A172 (cell line): ENCODE measurements around the gene PPP1R12C. TPM values are rescaled to one million over a fixed set of nuclear protein-coding genes. Genes with fewer than 3 reads are reported as not detected.

Experiments used
- DNase-seq: peaks from one replicate; pipeline ENCODE4 v3.0.0-alpha.2; 2015; ENCODE audit warnings: low spot score
- total RNA-seq: library from RNA; depleted of rRNA; stranded (reverse); fragments of >200 nt; shearing (Covaris generic); gene quantifications from 2 replicates; pipeline ENCODE4 v1.2.3, GENCODE V29; 2014

PPP1R12C gene
- total RNA-seq, 1 experiment from 2014 or later, result 85.7 TPM

- DNase-seq, result no peak
Measured at GRCh38 chr19:55091126-55091910, 26.1 kb downstream of the PPP1R12C start.

DNA sequence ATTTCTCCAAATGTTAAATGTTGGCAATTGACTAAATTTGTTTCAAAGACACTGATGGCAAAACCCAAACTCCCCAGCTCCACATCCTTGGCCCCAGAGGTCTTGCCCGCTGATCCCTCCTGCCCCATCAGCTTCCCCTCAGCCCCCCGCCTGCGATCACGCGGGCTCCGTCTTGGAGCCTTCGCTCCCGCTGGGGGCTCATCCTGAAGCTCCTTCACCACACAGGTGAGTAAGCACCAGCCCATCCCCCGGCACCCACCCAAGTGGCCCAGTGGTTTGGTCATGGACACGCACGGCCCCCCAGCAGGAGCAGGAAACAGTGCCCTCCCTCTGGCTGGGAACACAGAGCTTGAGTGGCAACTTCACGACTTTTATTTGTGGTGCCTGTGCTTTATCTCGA is 26.9 kb downstream of the PPP1R12C start:
- DNase-seq, result no peak

DNA sequence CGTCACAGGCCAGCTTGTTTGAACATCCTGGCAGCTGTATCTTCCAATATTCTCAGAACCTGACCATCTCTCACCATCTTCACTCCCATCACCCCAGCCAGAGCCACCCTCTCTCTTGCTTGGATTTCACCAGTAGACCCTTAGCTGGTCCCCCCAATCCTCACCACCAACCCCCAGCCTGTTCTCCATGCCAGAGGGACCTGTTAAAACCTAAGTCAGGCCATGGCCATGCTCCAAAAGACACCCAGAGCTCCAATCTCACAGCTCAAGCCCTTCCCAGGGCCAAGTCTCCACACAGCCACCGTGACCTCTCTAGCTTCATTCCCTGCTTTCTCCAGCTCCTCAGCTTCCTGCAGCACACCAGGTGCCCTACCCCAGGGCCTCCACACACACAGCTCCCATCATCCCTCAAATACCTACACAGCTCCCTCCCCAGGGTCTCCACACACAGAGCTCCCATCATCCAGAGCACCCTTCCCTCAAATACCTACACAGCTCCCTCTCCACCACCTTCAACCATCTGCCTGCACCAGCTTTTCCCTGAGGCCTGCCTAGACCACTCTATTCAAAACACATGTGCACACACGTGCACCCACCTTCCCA is 28.0 kb downstream of the PPP1R12C start:
- no peak for DNase-seq

DNA sequence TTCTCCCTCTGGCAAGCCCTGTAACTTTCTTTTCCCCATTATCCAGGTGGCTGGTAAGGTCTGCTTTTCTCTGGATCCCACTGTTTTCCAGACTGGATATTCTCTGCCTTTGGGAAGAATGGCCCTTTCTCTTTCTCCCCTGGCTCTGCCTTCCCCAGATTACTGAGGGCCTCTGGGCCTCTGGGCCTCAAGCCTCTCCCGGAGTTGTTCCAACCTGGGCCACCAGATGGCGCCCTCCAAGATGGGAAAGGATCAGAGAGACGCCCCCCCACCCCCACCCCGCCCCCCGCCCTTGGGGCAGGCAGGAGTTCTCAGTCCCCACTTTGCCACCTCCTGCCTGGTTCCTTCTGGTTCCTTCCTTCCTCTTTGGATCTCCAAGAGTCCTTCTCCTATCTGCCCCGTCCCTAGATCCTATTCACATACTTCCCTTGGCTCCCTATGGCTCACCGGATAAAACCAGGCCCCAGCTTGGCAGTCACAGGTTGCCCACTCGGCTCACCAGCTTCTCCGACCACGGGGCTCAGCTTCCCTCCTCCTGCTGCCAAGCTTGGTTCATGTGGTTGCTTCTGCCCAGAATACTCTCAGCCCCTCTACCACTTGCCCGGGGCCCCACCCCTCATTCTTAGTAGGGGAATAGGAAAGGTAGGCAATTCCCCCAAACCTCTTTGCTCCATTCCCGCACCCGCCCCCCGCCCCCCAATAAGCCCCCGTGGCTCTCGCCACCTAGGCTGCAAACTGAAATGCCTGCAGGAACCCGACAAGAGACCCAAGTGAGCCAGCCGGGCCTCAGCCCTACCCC is 28.7 kb downstream of the PPP1R12C start:
- DNase-seq, result peak; percentile 70

DNA sequence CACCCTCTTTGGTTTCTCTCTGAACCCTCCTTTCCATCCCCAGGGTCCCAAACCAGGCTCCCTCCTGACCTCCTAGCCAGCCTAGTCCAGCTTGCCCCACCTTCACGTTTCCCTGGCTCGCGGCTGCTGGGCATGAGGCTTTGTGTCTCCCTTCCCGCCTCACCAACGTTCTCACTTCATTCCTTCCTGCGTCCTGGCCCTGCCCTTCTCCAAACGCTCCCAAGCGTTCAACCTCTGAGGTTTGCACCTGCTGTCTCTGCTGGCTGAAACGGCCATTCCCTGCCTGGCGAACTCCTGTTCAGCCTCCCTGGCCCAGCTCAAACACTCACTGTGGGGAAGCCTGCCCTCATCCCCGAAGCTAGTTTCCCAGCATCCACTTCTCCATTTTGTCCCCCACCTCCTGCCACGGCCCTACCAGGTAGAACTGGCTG is 29.4 kb downstream of the PPP1R12C start:
- no peak for DNase-seq

DNA sequence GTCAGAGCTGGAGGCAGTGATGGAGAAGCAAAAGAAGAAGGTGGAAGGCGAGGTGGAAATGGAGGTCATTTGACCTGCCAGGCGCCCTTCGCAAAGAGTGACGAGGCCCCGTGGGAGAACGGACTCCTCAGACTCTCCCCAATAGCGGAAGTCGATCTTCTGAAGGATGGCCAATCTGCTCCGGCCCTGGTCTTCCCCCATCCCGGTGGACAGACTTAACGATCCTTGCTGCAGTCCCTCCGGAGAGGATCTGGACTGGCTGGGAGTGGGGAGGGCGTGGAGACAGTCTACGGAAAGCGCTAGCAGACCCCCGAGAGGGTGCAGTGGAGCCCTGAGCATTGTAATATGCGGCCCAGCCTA is 29.9 kb downstream of the PPP1R12C start:
- DNase-seq, result no peak

DNA sequence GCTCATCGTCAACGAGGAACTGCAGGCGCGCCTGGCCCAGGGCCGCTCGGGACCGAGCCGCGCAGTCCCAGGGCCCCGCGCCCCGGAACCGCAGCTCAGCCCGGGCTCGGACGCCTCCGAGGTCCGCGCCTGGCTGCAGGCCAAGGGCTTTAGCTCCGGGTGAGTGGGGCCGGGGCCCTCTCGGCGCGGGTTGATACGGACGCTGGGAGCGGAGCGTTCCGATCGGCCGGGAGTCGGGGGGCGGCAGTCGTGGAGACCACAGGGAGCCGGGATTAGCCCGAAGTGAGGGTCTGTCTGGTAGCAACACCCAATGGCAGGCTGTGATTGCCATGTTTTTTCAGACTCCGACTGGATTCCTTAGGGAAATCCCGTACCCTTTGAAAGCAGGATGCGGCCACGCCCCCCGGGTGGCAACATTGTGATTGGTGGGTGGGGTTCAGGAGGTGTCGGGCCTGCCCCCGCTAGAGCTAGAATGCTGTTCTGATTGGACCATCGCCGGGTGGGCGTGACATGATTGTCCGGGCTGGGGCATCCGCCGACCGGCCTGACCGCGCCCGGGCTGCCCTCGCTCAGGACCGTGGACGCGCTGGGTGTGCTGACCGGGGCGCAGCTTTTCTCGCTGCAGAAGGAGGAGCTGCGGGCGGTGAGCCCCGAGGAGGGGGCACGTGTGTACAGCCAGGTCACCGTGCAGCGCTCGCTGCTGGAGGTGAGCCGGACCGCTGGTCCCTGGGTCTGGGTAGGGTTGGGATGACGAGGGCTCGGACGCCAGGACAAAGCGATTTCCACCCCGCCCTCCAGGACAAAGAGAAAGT is 30.5 kb downstream of the PPP1R12C start:
- DNase-seq, result peak; percentile 93

DNA sequence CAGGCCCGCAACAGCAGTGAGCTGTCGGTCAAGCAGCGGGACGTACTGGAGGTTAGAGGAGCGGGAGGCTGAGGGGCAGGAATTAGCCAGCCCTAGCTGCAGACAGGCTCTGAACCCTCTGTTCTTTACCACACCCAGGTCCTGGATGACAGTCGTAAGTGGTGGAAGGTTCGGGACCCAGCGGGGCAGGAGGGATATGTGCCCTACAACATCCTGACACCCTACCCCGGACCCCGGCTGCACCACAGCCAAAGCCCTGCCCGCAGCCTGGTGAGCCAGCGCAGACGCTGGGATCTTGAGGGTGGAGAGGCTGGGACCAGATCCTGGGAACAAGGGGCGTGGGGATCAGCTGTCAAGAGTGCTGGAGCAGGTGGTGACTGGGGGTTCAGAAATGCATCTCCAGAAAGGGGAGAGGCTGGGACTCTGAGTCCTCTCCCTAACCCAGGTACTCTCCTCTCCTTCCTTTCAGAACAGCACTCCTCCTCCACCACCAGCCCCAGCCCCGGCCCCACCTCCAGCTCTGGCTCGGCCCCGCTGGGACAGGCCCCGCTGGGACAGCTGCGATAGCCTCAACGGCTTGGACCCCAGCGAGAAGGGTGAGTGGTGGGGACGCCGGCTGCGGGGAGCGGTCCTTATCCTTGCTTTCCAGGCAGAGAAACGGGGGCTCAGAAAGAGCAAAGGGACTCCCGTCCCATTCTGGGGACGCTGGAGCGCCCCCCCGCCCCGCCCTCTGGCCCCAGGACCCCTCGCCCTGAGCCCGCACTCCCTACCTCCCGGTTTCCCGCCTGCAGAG is 31.3 kb downstream of the PPP1R12C start:
- DNase-seq, result no peak

GRCh38 chr19:55084416-55084815 is 33.0 kb downstream of the PPP1R12C start:
- no peak for DNase-seq

DNA sequence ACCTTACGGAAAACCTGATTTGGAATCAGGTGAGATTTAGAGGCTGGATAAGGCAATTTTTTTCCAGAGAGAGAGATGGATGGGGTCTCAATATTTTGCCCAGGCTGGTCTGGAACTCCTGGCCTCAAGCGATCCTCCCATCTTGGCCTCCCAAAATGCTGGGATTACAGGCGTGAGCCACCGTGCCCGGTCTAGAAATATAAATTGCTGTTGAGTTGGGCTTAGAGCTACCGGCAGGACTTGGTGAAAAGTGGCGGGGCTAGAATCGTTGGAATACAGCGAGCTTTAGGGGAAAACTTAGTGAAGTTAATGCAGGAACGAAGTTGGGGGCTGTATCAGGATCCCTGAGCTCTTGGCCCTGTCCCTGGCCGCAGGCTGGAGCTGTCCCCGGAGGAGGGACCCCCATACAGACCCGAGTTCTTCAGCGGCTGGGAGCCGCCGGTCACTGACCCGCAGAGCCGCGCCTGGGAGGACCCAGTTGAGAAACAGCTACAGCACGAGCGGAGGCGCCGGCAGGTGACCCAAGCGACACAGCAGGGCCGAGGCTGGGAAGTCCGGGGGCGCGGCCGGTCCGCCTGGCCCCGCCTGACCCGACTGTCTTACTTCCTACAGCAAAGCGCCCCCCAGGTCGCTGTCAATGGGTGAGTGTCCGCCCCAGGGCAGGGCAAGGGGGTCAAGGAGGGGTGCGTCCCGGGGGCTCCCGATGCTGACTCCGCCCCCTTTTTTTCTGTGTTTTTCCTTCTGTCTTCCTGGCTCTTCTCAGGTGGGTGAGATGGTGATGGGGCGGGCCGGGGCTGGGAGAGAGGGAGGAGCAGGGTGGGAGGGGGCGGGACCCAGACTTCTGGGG is 34.2 kb downstream of the PPP1R12C start:
- DNase-seq, result no peak

DNA sequence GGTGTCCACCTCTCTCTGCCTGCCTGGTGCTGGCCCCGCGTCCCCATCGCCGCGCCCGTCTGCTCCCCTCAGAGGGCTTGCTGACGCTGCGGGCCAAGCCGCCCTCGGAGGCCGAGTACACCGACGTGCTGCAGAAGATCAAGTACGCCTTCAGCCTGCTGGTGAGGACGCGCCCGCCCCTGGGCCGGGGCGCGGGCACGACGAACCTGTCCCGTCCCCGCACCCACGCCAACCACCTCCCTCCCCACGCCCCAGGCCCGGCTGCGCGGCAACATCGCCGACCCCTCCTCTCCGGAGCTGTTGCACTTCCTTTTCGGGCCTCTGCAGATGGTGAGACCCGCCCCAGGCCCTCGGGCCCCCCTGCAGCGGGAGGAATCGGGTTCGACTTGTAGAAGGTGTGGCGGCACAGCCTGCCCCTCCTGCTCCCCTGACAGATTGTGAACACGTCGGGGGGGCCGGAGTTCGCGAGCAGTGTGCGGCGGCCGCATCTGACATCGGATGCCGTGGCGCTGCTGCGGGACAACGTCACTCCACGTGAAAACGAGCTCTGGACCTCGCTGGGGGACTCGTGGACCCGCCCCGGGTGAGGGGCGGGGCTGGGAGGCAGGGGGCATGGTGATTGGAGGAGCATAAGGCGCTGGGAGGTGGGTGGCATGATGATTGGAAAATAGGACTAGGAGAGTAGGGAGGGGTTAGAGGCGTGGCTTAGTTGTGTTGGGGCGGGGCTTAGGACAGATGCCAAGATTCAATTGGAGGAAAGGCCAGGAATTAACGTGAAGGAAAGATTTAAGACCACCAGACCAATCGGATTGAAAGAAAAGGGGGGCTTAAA is 35.2 kb downstream of the PPP1R12C start:
- no peak for DNase-seq

- no peak for DNase-seq
Measured at GRCh38 chr19:55081770-55082019, 35.7 kb downstream of the PPP1R12C start.

DNA sequence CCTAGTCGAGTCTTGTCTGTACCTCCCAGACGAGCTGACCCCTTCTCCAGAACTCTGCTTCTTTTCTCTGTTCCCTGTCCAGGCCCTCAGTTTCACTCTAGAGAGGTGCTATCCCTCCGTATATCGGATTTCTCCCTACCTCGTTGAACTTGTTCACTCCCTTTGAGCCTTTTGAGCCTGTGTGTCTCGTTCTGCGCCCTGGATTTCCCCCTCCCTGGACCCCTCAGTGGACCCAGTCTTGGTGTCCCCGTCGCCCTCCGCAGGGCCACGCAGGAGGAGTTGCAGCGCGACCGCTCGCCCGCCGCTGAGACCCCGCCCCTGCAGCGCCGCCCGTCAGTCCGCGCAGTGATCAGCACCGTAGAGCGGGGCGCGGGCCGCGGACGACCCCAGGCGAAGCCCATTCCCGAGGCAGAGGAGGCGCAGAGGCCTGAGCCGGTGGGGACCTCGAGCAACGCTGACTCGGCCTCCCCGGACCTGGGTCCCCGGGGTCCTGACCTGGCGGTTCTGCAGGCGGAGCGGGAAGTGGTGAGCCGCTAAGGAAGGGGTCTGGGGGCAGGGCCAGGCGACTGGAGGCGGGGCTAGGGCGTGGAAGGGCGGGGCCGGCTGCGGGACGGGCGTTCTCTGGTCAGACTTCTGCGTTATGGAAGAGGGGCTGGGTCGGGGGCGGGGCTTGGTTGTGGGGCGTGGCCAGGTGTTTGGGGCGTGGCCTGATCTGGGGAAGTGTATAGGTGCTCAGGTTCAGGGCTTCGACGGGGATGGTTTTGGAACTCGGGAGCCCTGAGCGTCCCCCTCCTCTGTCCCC is 36.3 kb downstream of the PPP1R12C start:
- peak; percentile 63 for DNase-seq

DNA sequence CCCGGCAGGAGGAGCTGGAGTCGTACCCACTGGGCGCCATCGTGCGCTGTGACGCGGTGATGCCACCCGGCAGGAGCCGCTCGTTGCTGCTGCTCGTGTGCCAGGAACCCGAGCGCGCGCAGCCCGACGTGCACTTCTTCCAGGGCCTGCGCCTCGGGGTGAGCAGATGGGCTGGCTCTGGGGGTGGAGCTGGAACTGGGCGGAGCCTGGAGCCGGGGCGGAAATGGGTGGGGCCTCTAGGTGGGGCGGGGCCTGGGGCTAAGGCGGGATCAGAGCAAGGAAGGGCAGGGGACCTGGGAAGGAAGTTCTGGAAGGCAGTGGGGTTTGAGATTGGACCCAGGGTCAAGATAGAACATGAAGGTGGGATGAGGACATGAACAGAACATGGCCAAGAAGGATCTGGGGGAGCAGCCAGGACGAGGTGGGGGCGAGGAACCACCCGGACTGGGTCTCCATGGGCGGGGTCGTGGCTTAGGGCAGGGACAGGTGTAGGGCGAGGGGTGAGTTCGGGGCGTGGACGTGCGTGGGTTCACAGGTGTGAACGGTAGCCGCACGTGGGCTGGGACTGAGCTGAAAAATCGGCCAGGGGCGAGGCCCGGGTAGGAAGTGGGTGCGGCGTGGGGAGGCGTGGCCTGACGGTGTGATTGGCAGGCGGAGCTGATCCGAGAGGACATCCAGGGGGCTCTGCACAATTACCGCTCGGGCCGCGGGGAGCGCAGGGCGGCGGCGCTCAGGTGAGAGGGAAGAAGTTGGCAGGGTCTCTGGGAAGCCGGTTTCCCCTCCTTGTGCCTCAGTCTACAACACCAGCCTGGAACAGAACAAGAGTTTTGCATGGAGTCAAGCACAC is 37.1 kb downstream of the PPP1R12C start:
- DNase-seq, result no peak

- DNase-seq, result no peak
Measured at GRCh38 chr19:55079400-55080038, 37.9 kb downstream of the PPP1R12C start.

DNA sequence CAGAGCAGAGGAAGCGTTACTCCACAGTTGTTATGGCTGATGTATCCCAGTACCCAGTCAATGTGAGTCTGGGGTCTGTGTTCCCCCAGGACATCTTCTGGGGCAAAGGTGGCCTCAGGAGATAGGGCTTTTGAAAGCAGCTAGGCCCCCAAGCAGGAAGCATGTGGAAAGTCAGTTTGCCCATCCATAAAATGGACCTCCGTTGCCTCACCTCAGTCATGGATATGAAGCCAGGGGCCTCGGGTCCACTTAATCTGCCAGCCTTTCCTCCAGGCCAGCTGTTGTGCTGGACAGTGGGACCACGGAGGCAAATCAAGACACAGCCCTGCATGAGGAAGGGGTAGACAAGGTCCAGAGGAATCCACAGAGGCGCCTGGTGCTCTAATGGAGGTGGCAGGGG is 38.4 kb downstream of the PPP1R12C start:
- DNase-seq, result no peak

DNA sequence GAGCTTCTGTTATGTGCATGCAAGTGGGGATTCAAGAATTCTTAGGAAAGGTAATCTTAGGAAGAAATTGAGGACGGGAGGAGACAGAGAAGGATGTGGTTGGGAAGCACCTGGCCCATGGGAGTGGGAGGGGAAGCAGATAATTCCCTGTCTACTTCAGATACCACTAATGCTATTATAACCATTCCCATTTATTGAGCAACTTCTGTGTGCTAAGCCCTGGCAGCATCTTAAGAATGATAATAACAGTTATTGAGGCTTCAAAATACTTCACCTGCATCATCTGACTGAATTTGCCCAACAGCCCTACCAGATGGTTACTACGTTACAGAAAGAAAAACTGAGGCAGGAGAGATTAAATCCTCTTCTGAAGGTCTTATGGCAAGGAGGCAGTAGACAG is 40.3 kb downstream of the PPP1R12C start:
- DNase-seq, result no peak
